Karpas-422 (cell line): ENCODE measurements around the gene GPR137. TPM values are rescaled to one million over a fixed set of nuclear protein-coding genes. Genes with fewer than 3 reads are reported as not detected.

Experiments
- DNase-seq: peaks from one replicate; pipeline ENCODE4 v3.0.0-alpha.2; 2015
- H2AFZ ChIP-seq: fragments of 200-600 bp; sonication (generic); 2 replicates; pipeline ENCODE4 v1.6.1; 2014; ENCODE audit warnings: antibody characterized with exemption, low read length, mixed read lengths
- H3K27ac ChIP-seq: fragments of 200-600 bp; sonication (generic); 2 replicates; pipeline ENCODE4 v1.5.1; 2014; ENCODE audit warnings: mild to moderate bottlenecking, low read length, moderate library complexity
- H3K27me3 ChIP-seq: fragments of 200-600 bp; sonication (generic); 2 replicates; pipeline ENCODE4 v1.6.1; 2014; ENCODE audit warnings: low read length, mixed read lengths
- H3K36me3 ChIP-seq: fragments of 200-600 bp; sonication (generic); 2 replicates; pipeline ENCODE4 v1.6.1; 2014; ENCODE audit warnings: low read length, mixed read lengths; ENCODE audit not compliant: insufficient read depth
- H3K4me1 ChIP-seq: fragments of 200-600 bp; sonication (generic); 2 replicates; pipeline ENCODE4 v1.6.1; 2014; ENCODE audit warnings: mild to moderate bottlenecking, low read length, mixed read lengths
- H3K4me2 ChIP-seq: fragments of 200-600 bp; sonication (generic); 2 replicates; pipeline ENCODE4 v1.6.1; 2014; ENCODE audit warnings: low read length, low read depth, mild to moderate bottlenecking; ENCODE audit not compliant: poor library complexity, severe bottlenecking
- H3K4me3 ChIP-seq: fragments of 200-600 bp; sonication (generic); 2 replicates; pipeline ENCODE4 v1.5.1; 2014; ENCODE audit warnings: mild to moderate bottlenecking, antibody characterized with exemption, low read length, mixed read lengths
- H3K79me2 ChIP-seq: fragments of 200-600 bp; sonication (generic); 2 replicates; pipeline ENCODE4 v1.6.1; 2014; ENCODE audit warnings: mild to moderate bottlenecking, low read length, mixed read lengths
- H3K9ac ChIP-seq: fragments of 200-600 bp; sonication (generic); 2 replicates; pipeline ENCODE4 v1.6.0; 2014; ENCODE audit warnings: low read length
- H3K9me2 ChIP-seq: fragments of 200-600 bp; sonication (generic), shearing (Covaris generic); replicated peaks from 2 replicates; pipeline ENCODE4 v1.6.0; 2014; ENCODE audit warnings: mild to moderate bottlenecking, low read length, moderate library complexity; ENCODE audit not compliant: insufficient read depth
- H3K9me3 ChIP-seq: fragments of 300-700, 200-600 bp; sonication (generic); 2 replicates; pipeline ENCODE4 v1.6.1; 2014; ENCODE audit warnings: low read length, mixed read lengths
- H4K20me1 ChIP-seq: fragments of 200-600 bp; sonication (generic); 2 replicates; pipeline ENCODE4 v1.6.1; 2014; ENCODE audit warnings: mild to moderate bottlenecking, antibody characterized with exemption, low read length, low read depth; ENCODE audit not compliant: insufficient read depth
- total RNA-seq: library from RNA; depleted of rRNA; stranded (reverse); fragments of >200 nt; shearing (Covaris generic); gene quantifications from 2 replicates; pipeline ENCODE4 v1.2.3, GENCODE V29; 2014; ENCODE audit warnings: low replicate concordance

GPR137 gene
- total RNA-seq, 1 experiment from 2014 or later = 10.8 TPM

DNA sequence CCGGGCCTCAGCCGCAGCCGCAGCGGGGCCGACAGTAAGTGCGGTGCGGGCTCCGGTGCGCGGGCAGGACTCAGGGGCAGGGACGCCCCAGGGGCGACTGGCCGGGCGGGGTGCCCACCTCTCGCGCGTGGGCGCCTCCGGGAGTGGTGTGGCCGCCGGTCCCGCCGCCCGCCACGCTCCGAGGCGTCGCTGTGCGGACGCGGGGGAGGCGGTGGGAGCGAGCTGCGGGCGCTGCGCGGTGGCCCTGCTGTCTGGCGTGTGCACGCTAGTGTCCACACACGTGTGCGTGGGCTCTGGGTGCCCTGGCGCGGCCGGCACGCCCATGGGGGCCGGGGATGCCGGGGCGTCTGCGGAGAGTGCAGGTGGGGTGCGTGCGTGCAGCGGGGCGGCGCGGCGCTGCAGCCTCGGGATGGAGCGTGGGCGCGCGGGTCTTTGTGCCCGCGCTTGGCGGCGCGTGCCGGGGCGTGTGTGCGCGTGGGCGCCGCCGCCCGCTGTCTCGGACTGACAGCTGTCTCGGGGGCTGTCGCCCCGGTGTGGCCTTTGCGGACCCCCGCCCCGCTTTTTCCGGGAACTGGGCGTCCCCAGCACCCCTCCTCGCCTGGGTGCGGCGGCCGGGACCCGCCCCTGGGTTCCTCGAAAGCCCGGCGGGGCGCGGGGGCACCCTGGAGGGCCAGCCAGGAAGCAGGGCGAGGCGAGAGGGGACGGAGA, 6.3 kb downstream of the GPR137 start:
- Histone ChIP-seq H3K9me3 (no peaks in the 10 kb centered on the region), H3K9ac (no peak overlapping the region), H3K4me2 (no peak overlapping the region)

DNA sequence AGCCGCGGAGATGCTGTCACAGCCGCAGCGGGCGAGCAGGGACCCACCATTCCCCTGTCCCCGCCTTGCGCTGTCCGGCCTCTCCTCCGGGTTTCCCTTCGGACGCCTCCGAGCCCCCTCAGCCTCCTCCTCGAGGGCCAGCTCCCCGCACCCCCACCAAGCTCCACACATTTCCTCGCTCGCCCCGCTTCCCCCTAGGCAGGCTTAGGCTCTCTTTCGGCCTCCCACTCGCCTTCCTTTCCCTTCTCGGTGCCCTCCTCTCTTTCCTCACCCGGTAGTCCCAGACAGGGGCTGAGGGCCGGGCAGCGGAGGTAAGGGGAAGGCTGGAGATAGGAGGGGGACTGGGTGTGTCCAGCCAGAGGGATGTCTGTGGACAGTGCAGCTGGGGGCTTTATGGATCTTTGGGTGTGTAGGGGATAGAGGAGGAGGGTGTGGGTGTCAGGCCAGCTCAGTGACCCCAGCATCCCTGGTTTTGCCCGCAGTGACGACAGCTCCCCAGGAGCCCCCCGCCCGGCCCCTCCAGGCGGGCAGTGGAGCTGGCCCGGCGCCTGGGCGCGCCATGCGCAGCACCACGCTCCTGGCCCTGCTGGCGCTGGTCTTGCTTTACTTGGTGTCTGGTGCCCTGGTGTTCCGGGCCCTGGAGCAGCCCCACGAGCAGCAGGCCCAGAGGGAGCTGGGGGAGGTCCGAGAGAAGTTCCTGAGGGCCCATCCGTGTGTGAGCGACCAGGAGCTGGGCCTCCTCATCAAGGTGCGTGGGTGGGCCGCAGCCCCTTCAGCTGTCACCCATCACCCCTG, 7.0 kb downstream of the GPR137 start:
- Histone ChIP-seq H3K9me2 (no peaks in the 10 kb centered on the region), H3K27me3 (no peaks in the 10 kb centered on the region), H3K4me3 (no peak overlapping the region), H3K4me2 (no peak overlapping the region), H3K79me2 (no peaks in the 10 kb centered on the region), H3K36me3 (no peaks in the 10 kb centered on the region), H3K4me1 (peaks cover 10% of the 10 kb centered on the region), H3K9me3 (no peaks in the 10 kb centered on the region), H2AFZ (no peak overlapping the region), H3K27ac (no peak overlapping the region), H4K20me1 (no peaks in the 10 kb centered on the region), H3K9ac (no peak overlapping the region)
- DNase-seq = no peak

More for the DNA sequence above, 6.3 kb downstream of the GPR137 start:
- no peaks in the 10 kb centered on the region for H3K27me3 ChIP-seq
- H2AFZ ChIP-seq = no peak overlapping the region
- no peaks in the 10 kb centered on the region for H3K36me3 ChIP-seq
- no peaks in the 10 kb centered on the region for H3K79me2 ChIP-seq
- H4K20me1 ChIP-seq = no peaks in the 10 kb centered on the region
- no peak overlapping the region for H3K27ac ChIP-seq
- DNase-seq = no peak
- H3K4me1 ChIP-seq = peaks cover 10% of the 10 kb centered on the region
- no peak overlapping the region for H3K4me3 ChIP-seq
- H3K9me2 ChIP-seq = no peaks in the 10 kb centered on the region

- Histone ChIP-seq H3K9ac (no peak overlapping the region), H3K27ac (no peak overlapping the region), H3K79me2 (no peaks in the 10 kb centered on the region), H3K27me3 (no peaks in the 10 kb centered on the region), H2AFZ (no peak overlapping the region), H3K4me1 (peaks cover 10% of the 10 kb centered on the region), H3K9me3 (no peaks in the 10 kb centered on the region), H4K20me1 (no peaks in the 10 kb centered on the region), H3K36me3 (no peaks in the 10 kb centered on the region), H3K4me3 (no peak overlapping the region), H3K9me2 (no peaks in the 10 kb centered on the region), H3K4me2 (no peak overlapping the region)
- no peak for DNase-seq
Observed at GRCh38 chr11:64294774-64295173, 9.1 kb downstream of the GPR137 start.

GRCh38 chr11:64295760-64296159, 10.1 kb downstream of the GPR137 start:
- Histone ChIP-seq H3K4me3 (no peak overlapping the region), H3K4me2 (no peak overlapping the region), H3K9me2 (no peaks in the 10 kb centered on the region), H3K4me1 (peaks cover 16% of the 10 kb centered on the region), H2AFZ (no peak overlapping the region), H3K27me3 (no peaks in the 10 kb centered on the region), H3K36me3 (no peaks in the 10 kb centered on the region), H3K27ac (no peak overlapping the region), H3K79me2 (no peaks in the 10 kb centered on the region), H3K9me3 (no peaks in the 10 kb centered on the region), H4K20me1 (no peaks in the 10 kb centered on the region), H3K9ac (no peak overlapping the region)
- DNase-seq = peak; percentile 61

- Histone ChIP-seq H2AFZ (no peak overlapping the region), H3K79me2 (no peaks in the 10 kb centered on the region), H3K9ac (no peak overlapping the region), H3K36me3 (no peaks in the 10 kb centered on the region), H3K27ac (no peak overlapping the region), H3K4me1 (peaks cover 18% of the 10 kb centered on the region), H3K27me3 (no peaks in the 10 kb centered on the region), H3K9me2 (no peaks in the 10 kb centered on the region), H3K4me2 (no peak overlapping the region), H4K20me1 (no peaks in the 10 kb centered on the region), H3K4me3 (no peak overlapping the region), H3K9me3 (no peaks in the 10 kb centered on the region)
- DNase-seq = no peak
Observed at GRCh38 chr11:64296236-64296635, 10.6 kb downstream of the GPR137 start.

DNA sequence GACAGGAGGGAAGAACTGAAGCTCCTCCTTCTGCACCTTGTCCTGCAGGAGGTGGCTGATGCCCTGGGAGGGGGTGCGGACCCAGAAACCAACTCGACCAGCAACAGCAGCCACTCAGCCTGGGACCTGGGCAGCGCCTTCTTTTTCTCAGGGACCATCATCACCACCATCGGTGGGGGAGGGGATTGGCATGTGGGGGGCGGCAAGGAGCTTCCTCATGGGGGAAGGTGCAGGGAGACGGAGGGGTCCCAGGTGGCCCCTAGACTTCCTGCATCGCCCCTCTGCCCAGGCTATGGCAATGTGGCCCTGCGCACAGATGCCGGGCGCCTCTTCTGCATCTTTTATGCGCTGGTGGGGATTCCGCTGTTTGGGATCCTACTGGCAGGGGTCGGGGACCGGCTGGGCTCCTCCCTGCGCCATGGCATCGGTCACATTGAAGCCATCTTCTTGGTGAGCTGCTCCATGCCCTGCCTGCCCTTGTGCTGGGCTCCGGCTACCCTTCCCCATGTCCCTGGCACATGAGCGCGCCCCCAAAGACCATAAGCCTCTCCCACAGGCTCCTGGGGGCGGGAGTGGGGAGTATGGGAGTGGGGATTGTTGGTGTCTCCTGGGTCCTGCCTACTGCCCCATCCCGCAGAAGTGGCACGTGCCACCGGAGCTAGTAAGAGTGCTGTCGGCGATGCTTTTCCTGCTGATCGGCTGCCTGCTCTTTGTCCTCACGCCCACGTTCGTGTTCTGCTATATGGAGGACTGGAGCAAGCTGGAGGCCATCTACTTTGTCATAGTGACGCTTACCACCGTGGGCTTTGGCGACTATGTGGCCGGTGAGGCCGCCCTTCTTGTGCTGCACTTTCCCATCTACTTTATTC, 11.4 kb downstream of the GPR137 start:
- no peaks in the 10 kb centered on the region for H4K20me1 ChIP-seq
- H3K9ac ChIP-seq = no peak overlapping the region
- no peak overlapping the region for H3K27ac ChIP-seq
- H3K4me3 ChIP-seq = no peak overlapping the region
- H2AFZ ChIP-seq = no peak overlapping the region
- no peak overlapping the region for H3K4me2 ChIP-seq
- no peaks in the 10 kb centered on the region for H3K27me3 ChIP-seq
- DNase-seq = no peak
- H3K79me2 ChIP-seq = no peaks in the 10 kb centered on the region
- no peaks in the 10 kb centered on the region for H3K9me3 ChIP-seq
- H3K4me1 ChIP-seq = peaks cover 18% of the 10 kb centered on the region
- H3K9me2 ChIP-seq = no peaks in the 10 kb centered on the region
- no peaks in the 10 kb centered on the region for H3K36me3 ChIP-seq

DNA sequence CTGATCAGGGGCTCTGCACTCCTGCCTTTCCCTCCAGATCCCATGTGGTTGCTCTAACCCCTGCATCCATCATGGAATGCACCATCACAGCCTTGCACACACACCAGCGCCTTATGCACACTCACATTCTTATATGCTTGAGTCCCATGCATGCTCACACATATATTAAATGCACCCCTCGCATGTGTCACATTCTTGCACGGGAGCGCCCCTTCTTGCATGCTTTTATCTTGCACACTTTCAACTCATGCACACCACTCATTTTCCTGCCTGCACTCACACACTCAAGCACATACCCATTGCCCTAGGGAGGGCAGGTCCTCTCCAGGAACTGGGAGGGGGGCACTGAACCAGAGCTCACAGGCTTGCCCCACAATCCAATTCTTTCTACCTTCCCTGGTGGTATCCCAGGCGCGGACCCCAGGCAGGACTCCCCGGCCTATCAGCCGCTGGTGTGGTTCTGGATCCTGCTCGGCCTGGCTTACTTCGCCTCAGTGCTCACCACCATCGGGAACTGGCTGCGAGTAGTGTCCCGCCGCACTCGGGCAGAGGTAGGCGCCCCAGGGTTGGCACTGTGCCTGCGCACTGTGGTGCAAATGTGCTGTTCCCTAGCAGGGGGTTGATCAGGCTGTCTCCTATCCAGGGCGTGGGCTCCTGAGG, 12.2 kb downstream of the GPR137 start:
- no peak overlapping the region for H3K4me3 ChIP-seq
- no peaks in the 10 kb centered on the region for H3K27me3 ChIP-seq
- no peaks in the 10 kb centered on the region for H3K9me3 ChIP-seq
- no peak overlapping the region for H3K4me2 ChIP-seq
- H2AFZ ChIP-seq = no peak overlapping the region
- no peaks in the 10 kb centered on the region for H3K36me3 ChIP-seq
- no peaks in the 10 kb centered on the region for H3K9me2 ChIP-seq
- DNase-seq = no peak
- H3K9ac ChIP-seq = no peak overlapping the region
- peaks cover 18% of the 10 kb centered on the region for H3K4me1 ChIP-seq
- H3K27ac ChIP-seq = no peak overlapping the region
- H4K20me1 ChIP-seq = no peaks in the 10 kb centered on the region
- H3K79me2 ChIP-seq = no peaks in the 10 kb centered on the region
